KMS-11 (cell line): Measurements from ENCODE around the gene CCNF.

Source experiments
- H2AFZ ChIP-seq: fragments of 200-600 bp; sonication (generic); 2 replicates; pipeline ENCODE4 v1.6.1; 2016; ENCODE audit warnings: antibody characterized with exemption, mixed run types, low read depth
- H3K27ac ChIP-seq: fragments of 200-600 bp; sonication (generic); 2 replicates; pipeline ENCODE4 v1.6.1; 2016; ENCODE audit warnings: mild to moderate bottlenecking, mixed run types
- H3K27me3 ChIP-seq: fragments of 200-600 bp; sonication (generic); 2 replicates; pipeline ENCODE4 v1.6.1; 2017; ENCODE audit warnings: mild to moderate bottlenecking, low read depth, mixed run types, moderate library complexity; ENCODE audit not compliant: insufficient read depth
- H3K36me3 ChIP-seq: fragments of 200-600 bp; sonication (generic); 2 replicates; pipeline ENCODE4 v1.6.1; 2017; ENCODE audit warnings: mild to moderate bottlenecking, mixed run types; ENCODE audit not compliant: insufficient read depth
- H3K4me1 ChIP-seq: fragments of 200-600 bp; sonication (generic); 2 replicates; pipeline ENCODE4 v1.6.1; 2016; ENCODE audit warnings: mild to moderate bottlenecking, low read depth, mixed run types; ENCODE audit not compliant: poor library complexity, severe bottlenecking
- H3K4me2 ChIP-seq: fragments of 200-600 bp; sonication (generic); 2 replicates; pipeline ENCODE4 v1.7.0; 2016; ENCODE audit warnings: mild to moderate bottlenecking, mixed run types
- H3K4me3 ChIP-seq: fragments of 200-600 bp; sonication (generic); IDR thresholded peaks from 2 replicates; pipeline ENCODE4 v1.6.1; 2017; ENCODE audit warnings: low read depth, low read length, mixed read lengths; ENCODE audit not compliant: insufficient read depth
- H3K79me2 ChIP-seq: fragments of 200-600 bp; sonication (generic); 2 replicates; pipeline ENCODE4 v1.6.1; 2016; ENCODE audit warnings: low read depth, mixed run types; ENCODE audit not compliant: insufficient read depth
- H3K9ac ChIP-seq: fragments of 200-600 bp; sonication (generic); 2 replicates; pipeline ENCODE4 v1.6.1; 2016; ENCODE audit warnings: mild to moderate bottlenecking, mixed run types
- H4K20me1 ChIP-seq: fragments of 200-600 bp; sonication (generic); 2 replicates; pipeline ENCODE4 v1.6.1; 2016; ENCODE audit warnings: mild to moderate bottlenecking, mixed run types; ENCODE audit not compliant: insufficient read depth
- TF ChIP-seq, protein P1 (sequence below): fragments of 200-600 bp; sonication (generic); conservative IDR thresholded peaks from 2 replicates; pipeline ENCODE4 v1.6.1; 2017; ENCODE audit warnings: low read depth, mild to moderate bottlenecking, antibody characterized with exemption, low read length, moderate library complexity, mixed read lengths

Gene CCNF

DNA sequence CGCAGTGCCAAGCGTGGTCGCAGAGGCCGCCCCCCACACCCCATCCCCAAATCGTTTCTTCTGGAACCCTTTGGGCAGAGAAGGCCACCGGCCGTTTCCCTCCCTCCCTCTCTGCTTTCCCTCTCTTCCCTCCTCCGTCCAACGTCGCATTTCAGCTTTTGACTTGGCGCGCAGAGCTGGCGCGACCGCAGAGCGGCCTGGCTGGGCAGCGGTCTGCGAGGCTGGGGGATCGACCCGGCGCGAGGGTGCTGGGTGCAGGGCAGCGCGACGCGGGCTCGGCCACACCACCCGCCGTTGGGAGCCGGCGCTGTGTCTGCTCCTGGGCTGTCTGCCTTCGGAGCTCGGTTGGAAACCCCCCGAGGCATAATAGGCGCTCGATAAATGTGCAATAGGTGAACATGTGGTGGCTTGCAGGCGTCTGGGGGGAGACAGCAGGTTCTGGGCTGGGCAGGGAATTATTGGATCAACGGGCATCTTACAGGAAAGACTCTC is 39.0 kb downstream of the CCNF start:
- Histone ChIP-seq H3K79me2 (no peaks in the 10 kb centered on the region), H3K27ac (no peak overlapping the region), H4K20me1 (no peaks in the 10 kb centered on the region), H3K9ac (peak overlapping the region; percentile 47; the same call in 1 of the 2 replicates), H3K4me2 (peak overlapping the region; percentile 86), H3K36me3 (no peaks in the 10 kb centered on the region), H3K4me3 (no peak overlapping the region), H2AFZ (peak overlapping the region; percentile 30; the same call in 1 of the 2 replicates), H3K4me1 (peaks cover 43% of the 10 kb centered on the region), H3K27me3 (peaks cover 37% of the 10 kb centered on the region)
- TF ChIP-seq, protein P1, sequence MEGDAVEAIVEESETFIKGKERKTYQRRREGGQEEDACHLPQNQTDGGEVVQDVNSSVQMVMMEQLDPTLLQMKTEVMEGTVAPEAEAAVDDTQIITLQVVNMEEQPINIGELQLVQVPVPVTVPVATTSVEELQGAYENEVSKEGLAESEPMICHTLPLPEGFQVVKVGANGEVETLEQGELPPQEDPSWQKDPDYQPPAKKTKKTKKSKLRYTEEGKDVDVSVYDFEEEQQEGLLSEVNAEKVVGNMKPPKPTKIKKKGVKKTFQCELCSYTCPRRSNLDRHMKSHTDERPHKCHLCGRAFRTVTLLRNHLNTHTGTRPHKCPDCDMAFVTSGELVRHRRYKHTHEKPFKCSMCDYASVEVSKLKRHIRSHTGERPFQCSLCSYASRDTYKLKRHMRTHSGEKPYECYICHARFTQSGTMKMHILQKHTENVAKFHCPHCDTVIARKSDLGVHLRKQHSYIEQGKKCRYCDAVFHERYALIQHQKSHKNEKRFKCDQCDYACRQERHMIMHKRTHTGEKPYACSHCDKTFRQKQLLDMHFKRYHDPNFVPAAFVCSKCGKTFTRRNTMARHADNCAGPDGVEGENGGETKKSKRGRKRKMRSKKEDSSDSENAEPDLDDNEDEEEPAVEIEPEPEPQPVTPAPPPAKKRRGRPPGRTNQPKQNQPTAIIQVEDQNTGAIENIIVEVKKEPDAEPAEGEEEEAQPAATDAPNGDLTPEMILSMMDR, result no peak

DNA sequence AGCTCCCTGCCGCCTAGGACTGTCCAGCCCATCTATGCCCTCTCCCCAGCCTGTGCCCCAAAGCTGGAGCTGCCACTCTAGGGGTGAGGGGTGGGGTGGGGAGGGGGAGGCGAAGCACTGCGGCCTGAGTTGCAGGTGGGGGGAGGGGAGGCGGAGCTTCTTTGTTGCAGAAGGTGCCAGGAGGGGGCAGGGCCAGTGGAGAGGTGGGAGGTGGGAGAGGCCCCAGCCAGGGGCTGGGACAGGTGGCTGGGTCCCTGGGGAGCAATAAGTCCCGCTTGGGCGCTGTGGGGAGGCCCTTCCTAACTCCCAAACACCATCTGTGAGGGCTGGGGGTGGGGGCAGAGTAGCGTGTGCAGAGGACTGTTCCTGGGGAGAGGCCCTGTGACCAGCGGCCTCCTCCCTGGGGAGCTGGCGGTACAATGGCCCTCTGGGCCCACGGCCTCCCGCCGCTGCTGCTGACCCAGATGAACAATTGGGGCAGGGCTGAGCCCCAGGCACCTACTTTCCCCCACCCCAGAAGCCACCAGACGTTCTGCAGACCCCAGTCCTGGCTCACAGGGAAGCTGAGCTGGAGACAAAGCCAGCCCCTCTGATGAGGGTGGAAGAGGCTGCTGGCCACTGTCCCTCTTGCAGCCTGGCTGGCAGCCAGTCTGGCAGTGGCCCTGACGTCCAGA is 39.6 kb downstream of the CCNF start:
- H3K4me3 ChIP-seq, result no peak overlapping the region
- H2AFZ ChIP-seq, result no peak overlapping the region
- peaks cover 46% of the 10 kb centered on the region for H3K4me1 ChIP-seq
- no peak overlapping the region for H3K27ac ChIP-seq
- H4K20me1 ChIP-seq, result no peaks in the 10 kb centered on the region
- TF ChIP-seq, protein P1, result no peak
- H3K27me3 ChIP-seq, result peaks cover 37% of the 10 kb centered on the region
- H3K4me2 ChIP-seq, result peak overlapping the region; percentile 86; the same call in 1 of the 2 replicates
- no peaks in the 10 kb centered on the region for H3K79me2 ChIP-seq
- H3K36me3 ChIP-seq, result no peaks in the 10 kb centered on the region
- no peak overlapping the region; the same call in 1 of the 2 replicates for H3K9ac ChIP-seq

DNA sequence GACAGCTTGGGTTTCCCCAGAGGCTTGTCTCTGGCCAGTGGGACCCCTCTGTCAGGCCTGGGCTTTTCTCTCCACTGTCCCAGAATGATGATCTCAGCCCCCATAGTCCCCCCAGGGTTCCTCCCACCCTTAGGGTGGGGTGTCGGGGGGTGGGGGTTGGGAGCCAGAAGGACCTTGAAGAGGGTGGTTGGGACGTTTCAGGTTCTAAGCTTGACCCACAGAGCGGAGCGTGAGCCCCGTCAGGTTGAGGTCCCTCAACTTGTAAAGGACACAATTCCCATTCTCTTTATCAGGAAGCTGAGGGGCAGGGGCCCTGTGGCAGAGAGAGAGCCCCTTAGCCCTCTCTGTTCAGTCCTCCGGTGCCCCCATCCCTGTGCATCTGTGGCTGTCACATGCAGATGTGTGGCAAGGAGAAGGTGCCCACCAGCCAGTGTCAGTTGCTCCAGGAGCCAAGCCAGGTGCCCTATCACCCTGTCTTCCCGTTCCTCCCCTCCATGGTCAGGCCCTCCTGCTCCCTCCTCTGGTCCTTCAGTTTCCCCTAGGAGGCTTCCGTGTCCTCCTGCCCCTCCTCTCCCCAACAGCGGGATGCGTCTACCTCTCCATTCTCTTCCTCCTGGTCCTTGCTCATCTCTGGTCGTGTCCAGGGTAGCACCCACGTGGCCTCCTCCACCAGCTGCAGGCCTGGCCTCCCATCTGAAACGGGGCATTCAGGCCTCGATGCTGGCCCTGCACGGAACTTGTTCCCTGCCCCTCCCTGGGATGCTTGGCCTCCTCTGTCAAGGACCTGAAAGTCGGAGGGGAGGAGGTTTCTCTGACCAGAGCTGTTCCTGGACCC is 40.4 kb downstream of the CCNF start:
- Histone ChIP-seq H3K4me2 (no peak overlapping the region), H3K4me3 (no peak overlapping the region), H3K36me3 (no peaks in the 10 kb centered on the region), H3K27ac (no peak overlapping the region), H3K4me1 (peaks cover 46% of the 10 kb centered on the region), H4K20me1 (no peaks in the 10 kb centered on the region), H3K27me3 (peaks cover 37% of the 10 kb centered on the region), H3K9ac (no peak overlapping the region), H3K79me2 (no peaks in the 10 kb centered on the region; the same call in 1 of the 2 replicates), H2AFZ (no peak overlapping the region)
- TF ChIP-seq, protein P1, result no peak

DNA sequence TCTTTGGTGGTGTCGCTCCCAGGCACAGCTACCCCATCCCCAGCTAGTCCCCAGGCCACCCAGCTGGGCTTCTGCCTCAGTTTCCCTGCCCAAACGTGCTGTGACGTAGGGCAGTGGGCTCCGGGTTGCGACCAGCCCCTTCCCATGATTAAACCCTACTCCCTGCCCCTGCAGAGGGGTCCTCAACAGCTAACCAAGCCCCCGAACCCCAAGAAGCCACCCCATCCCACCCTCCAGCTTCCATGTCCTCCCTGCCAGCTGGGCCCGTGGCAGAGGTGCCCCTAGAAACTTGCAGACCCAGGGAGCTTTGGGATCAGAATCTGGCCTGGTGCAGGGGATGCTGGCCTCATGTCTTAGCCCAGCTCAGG is 41.0 kb downstream of the CCNF start:
- H3K36me3 ChIP-seq, result no peaks in the 10 kb centered on the region
- TF ChIP-seq, protein P1, result no peak
- no peaks in the 10 kb centered on the region for H4K20me1 ChIP-seq
- H2AFZ ChIP-seq, result no peak overlapping the region
- no peak overlapping the region for H3K9ac ChIP-seq
- peaks cover 37% of the 10 kb centered on the region for H3K27me3 ChIP-seq
- H3K4me1 ChIP-seq, result peaks cover 46% of the 10 kb centered on the region
- H3K4me2 ChIP-seq, result 0 out of 2 replicates have a peak overlapping the region, but pooled peaks have one; percentile 10
- no peak overlapping the region for H3K4me3 ChIP-seq
- no peak overlapping the region for H3K27ac ChIP-seq
- H3K79me2 ChIP-seq, result no peaks in the 10 kb centered on the region; the same call in 1 of the 2 replicates
